Activated T-cell treated with anti-CD3 and anti-CD28 coated beads, Interleukin-2, amount 50 U/mL, for 24 hours (primary cell): ENCODE results near the gene OPHN1.

Source experiments
- DNase-seq: peaks from one replicate; pipeline ENCODE4 v3.0.0-alpha.2; 2020
- H3K27ac Mint-ChIP-seq: 2 replicates; pipeline ENCODE4 v1.8.0; 2020; ENCODE audit warnings: mild to moderate bottlenecking, mixed read lengths
- H3K27me3 Mint-ChIP-seq: 2 replicates; pipeline ENCODE4 v1.8.0; 2020; ENCODE audit warnings: mixed read lengths
- H3K36me3 Mint-ChIP-seq: 2 replicates; pipeline ENCODE4 v1.8.0; 2020; ENCODE audit warnings: low read depth, mixed read lengths
- H3K4me1 Mint-ChIP-seq: 2 replicates; pipeline ENCODE4 v1.8.0; 2020; ENCODE audit warnings: low read depth, mixed read lengths
- H3K4me3 Mint-ChIP-seq: 2 replicates; pipeline ENCODE4 v1.8.0; 2020; ENCODE audit warnings: mild to moderate bottlenecking, moderate library complexity, mixed read lengths
- H3K9me3 Mint-ChIP-seq: 2 replicates; pipeline ENCODE4 v1.8.0; 2020; ENCODE audit warnings: mixed read lengths

OPHN1 gene

GRCh38 chrX:68433155-68433980 lies at the start of gene OPHN1:
TSS of gene OPHN1 (minus strand) at chrX:68433495. CDS start at chrX:68433020, 475 bp downstream.
- H3K27me3 Mint-ChIP-seq = peaks cover 79% of the 10 kb centered on the region
- H3K27ac Mint-ChIP-seq = no peak within 1 kb of the TSS
- peak; percentile 34 for DNase-seq
- no peaks in the 10 kb centered on the region for H3K36me3 Mint-ChIP-seq
- peaks cover 5% of the 10 kb centered on the region for H3K4me1 Mint-ChIP-seq
- no peaks in the 10 kb centered on the region for H3K9me3 Mint-ChIP-seq
- peak within 1 kb of the TSS; percentile 71 for H3K4me3 Mint-ChIP-seq

GRCh38 chrX:68480969-68481368 lies 47.7 kb upstream of the OPHN1 start:
- no peaks in the 10 kb centered on the region for H3K36me3 Mint-ChIP-seq
- no peaks in the 10 kb centered on the region for H3K4me1 Mint-ChIP-seq
- H3K4me3 Mint-ChIP-seq = no peak overlapping the region
- DNase-seq = no peak
- H3K27ac Mint-ChIP-seq = no peak overlapping the region
- H3K27me3 Mint-ChIP-seq = peaks cover 38% of the 10 kb centered on the region
- no peaks in the 10 kb centered on the region for H3K9me3 Mint-ChIP-seq

GRCh38 chrX:68464796-68465195 lies 31.5 kb upstream of the OPHN1 start:
- peaks cover 4% of the 10 kb centered on the region for H3K4me1 Mint-ChIP-seq
- DNase-seq = no peak
- peaks cover 25% of the 10 kb centered on the region for H3K27me3 Mint-ChIP-seq
- no peak overlapping the region for H3K27ac Mint-ChIP-seq
- H3K4me3 Mint-ChIP-seq = no peak overlapping the region
- no peaks in the 10 kb centered on the region for H3K9me3 Mint-ChIP-seq
- no peaks in the 10 kb centered on the region for H3K36me3 Mint-ChIP-seq

GRCh38 chrX:68463880-68464279 lies 30.6 kb upstream of the OPHN1 start:
- Mint-ChIP-seq H3K9me3 (no peaks in the 10 kb centered on the region), H3K27me3 (peaks cover 29% of the 10 kb centered on the region), H3K4me3 (no peak overlapping the region), H3K4me1 (peaks cover 4% of the 10 kb centered on the region), H3K36me3 (no peaks in the 10 kb centered on the region), H3K27ac (no peak overlapping the region)
- no peak for DNase-seq

- Mint-ChIP-seq H3K27me3 (peaks cover 26% of the 10 kb centered on the region), H3K4me3 (no peak overlapping the region), H3K9me3 (no peaks in the 10 kb centered on the region), H3K4me1 (peaks cover 4% of the 10 kb centered on the region), H3K27ac (no peak overlapping the region), H3K36me3 (no peaks in the 10 kb centered on the region)
- DNase-seq = no peak
Measured at GRCh38 chrX:68462653-68463052, 29.4 kb upstream of the OPHN1 start.

GRCh38 chrX:68462197-68462596 lies 28.9 kb upstream of the OPHN1 start:
- no peak for DNase-seq
- Mint-ChIP-seq H3K4me1 (peaks cover 4% of the 10 kb centered on the region), H3K9me3 (no peaks in the 10 kb centered on the region), H3K27me3 (peaks cover 22% of the 10 kb centered on the region), H3K36me3 (no peaks in the 10 kb centered on the region), H3K27ac (no peak overlapping the region), H3K4me3 (no peak overlapping the region)

GRCh38 chrX:68461576-68461975 lies 28.3 kb upstream of the OPHN1 start:
- Mint-ChIP-seq H3K36me3 (no peaks in the 10 kb centered on the region), H3K27ac (no peak overlapping the region), H3K27me3 (peaks cover 20% of the 10 kb centered on the region), H3K9me3 (no peaks in the 10 kb centered on the region), H3K4me1 (peaks cover 4% of the 10 kb centered on the region), H3K4me3 (no peak overlapping the region)
- no peak for DNase-seq

- Mint-ChIP-seq H3K36me3 (no peaks in the 10 kb centered on the region), H3K9me3 (no peaks in the 10 kb centered on the region), H3K4me3 (no peak overlapping the region), H3K27ac (no peak overlapping the region), H3K4me1 (peaks cover 4% of the 10 kb centered on the region), H3K27me3 (peaks cover 17% of the 10 kb centered on the region)
- no peak for DNase-seq
Measured at GRCh38 chrX:68461093-68461492, 27.8 kb upstream of the OPHN1 start.

GRCh38 chrX:68455151-68455510 lies 21.8 kb upstream of the OPHN1 start:
- no peaks in the 10 kb centered on the region for H3K36me3 Mint-ChIP-seq
- H3K27me3 Mint-ChIP-seq = peaks cover 17% of the 10 kb centered on the region
- no peaks in the 10 kb centered on the region for H3K4me1 Mint-ChIP-seq
- no peak overlapping the region for H3K4me3 Mint-ChIP-seq
- no peaks in the 10 kb centered on the region for H3K9me3 Mint-ChIP-seq
- no peak overlapping the region for H3K27ac Mint-ChIP-seq
- no peak for DNase-seq

GRCh38 chrX:68454476-68455150 lies 21.3 kb upstream of the OPHN1 start:
- H3K27me3 Mint-ChIP-seq = peaks cover 15% of the 10 kb centered on the region
- no peak for DNase-seq
- H3K36me3 Mint-ChIP-seq = no peaks in the 10 kb centered on the region
- H3K4me3 Mint-ChIP-seq = no peak overlapping the region
- no peaks in the 10 kb centered on the region for H3K9me3 Mint-ChIP-seq
- no peak overlapping the region for H3K27ac Mint-ChIP-seq
- no peaks in the 10 kb centered on the region for H3K4me1 Mint-ChIP-seq

GRCh38 chrX:68451720-68452119 lies 18.4 kb upstream of the OPHN1 start:
- Mint-ChIP-seq H3K9me3 (no peaks in the 10 kb centered on the region), H3K27ac (no peak overlapping the region), H3K4me3 (no peak overlapping the region), H3K36me3 (no peaks in the 10 kb centered on the region), H3K4me1 (no peaks in the 10 kb centered on the region), H3K27me3 (peaks cover 18% of the 10 kb centered on the region)
- DNase-seq = no peak

- Mint-ChIP-seq H3K27ac (no peak overlapping the region), H3K4me1 (peaks cover 10% of the 10 kb centered on the region), H3K36me3 (no peaks in the 10 kb centered on the region), H3K27me3 (peaks cover 60% of the 10 kb centered on the region), H3K4me3 (no peak overlapping the region), H3K9me3 (no peaks in the 10 kb centered on the region)
- no peak for DNase-seq
Measured at GRCh38 chrX:68443155-68443868, 10.0 kb upstream of the OPHN1 start.

GRCh38 chrX:68440940-68441339 lies 7.6 kb upstream of the OPHN1 start:
- Mint-ChIP-seq H3K9me3 (no peaks in the 10 kb centered on the region), H3K27me3 (peaks cover 59% of the 10 kb centered on the region), H3K4me3 (no peak overlapping the region), H3K27ac (no peak overlapping the region), H3K4me1 (peaks cover 10% of the 10 kb centered on the region), H3K36me3 (no peaks in the 10 kb centered on the region)
- no peak for DNase-seq

GRCh38 chrX:68440442-68440841 lies 7.1 kb upstream of the OPHN1 start:
- Mint-ChIP-seq H3K4me1 (peaks cover 10% of the 10 kb centered on the region), H3K27ac (no peak overlapping the region), H3K36me3 (no peaks in the 10 kb centered on the region), H3K27me3 (peaks cover 59% of the 10 kb centered on the region), H3K9me3 (no peaks in the 10 kb centered on the region), H3K4me3 (no peak overlapping the region)
- no peak for DNase-seq

- H3K36me3 Mint-ChIP-seq = no peaks in the 10 kb centered on the region
- H3K4me3 Mint-ChIP-seq = no peak overlapping the region
- H3K9me3 Mint-ChIP-seq = no peaks in the 10 kb centered on the region
- peaks cover 64% of the 10 kb centered on the region for H3K27me3 Mint-ChIP-seq
- no peak for DNase-seq
- no peak overlapping the region for H3K27ac Mint-ChIP-seq
- peaks cover 10% of the 10 kb centered on the region for H3K4me1 Mint-ChIP-seq
Measured at GRCh38 chrX:68439341-68439740, 6.0 kb upstream of the OPHN1 start.
